D341Med (cell line): ENCODE measurements around the gene BANP.
"Not testable (repeated sequence)": the region's sequence is repeated elsewhere in the genome, so short reads cannot be mapped to it uniquely, and the experiment has no call there.

ENCODE experiments used
- DNase-seq: peaks from one replicate; pipeline ENCODE4 v3.0.0; 2012; ENCODE audit warnings: low spot score

BANP gene

DNA sequence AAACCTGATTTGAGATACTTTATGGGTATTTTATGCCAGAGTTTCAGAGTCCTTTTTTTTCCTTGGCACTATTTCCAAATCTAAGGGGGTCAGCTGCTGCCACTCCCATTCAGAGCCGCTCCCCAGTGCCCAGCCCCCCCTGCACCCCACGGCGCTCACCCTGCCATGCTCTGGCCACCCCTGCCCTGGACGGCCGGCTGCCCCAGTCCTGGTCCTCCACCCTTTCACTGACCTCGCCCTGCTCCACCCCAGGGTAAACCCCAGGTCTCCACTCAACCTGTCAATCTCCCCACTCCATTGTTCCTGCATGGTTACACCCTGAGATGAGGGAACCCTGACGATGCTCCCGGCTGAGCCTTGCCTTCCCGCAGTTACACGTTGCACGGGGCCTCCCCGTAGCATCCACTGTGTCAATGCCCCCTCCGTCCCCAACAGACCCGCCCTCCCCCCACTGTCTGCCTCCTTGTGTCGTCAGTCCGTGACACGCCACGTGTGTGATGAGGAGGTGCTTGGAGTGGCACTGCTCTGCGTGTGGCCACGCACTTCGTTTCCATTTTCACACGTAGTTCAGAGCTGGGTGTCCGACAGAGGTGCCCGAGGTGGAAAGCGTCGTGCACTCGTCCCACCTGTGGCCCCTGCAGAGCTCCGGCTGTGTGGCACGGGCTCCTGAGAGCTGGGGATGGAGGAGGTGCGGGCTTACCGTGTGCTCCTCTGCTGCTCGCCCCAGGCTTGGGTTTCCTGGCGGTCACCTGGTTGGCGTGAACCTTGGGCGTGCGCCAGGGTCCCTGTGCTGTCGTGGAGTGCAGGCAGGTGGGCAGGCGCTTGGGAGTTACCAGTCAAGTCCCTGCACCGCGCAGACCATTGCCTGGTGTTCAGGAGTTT is 116.5 kb downstream of the BANP start:
- no peak for DNase-seq

DNA sequence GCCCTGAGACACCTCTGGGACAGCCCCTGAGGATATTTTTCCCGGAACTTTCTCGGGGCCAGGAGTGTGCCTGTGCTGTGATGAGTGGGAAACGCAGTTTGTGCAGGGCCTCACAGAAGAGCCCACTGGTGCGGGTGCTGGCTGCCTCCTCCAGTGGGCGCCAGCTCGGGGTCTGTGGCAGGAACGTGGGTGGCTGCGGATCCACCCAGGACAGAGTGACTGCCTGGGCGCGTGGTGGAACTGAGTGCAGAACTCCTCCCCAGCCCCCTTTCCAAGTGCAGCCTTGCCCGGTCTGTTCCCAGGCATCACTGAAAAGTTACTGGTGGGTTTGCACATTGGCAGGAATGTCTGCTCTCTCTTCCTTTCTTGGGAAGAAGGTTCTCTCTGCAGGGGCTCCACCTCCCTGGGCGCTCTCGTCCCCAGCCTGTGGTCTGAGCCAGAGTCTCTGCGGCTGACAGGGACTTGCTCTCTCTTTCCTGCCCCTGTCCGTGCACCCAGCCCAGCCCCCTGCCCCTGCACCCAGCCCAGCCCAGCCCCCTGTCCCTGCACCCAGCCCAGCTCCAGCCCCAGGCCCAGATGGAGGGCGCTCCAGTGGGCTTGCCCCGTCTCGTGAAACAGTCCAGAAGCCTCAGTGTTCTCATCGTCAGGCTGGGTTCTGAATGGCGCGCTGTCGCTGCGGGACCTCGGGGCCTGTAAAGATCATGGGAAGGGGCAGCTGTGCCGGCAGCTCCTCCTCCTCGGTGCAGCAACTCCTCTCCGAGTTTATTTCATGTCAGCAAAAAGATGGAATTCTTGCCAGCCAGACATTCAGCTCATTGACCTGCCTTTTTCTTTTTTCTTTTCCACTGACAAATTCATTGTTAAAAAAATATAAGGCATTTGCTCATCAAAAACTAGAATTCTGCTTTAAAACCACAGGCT is 117.5 kb downstream of the BANP start:
- DNase-seq: no peak

DNA sequence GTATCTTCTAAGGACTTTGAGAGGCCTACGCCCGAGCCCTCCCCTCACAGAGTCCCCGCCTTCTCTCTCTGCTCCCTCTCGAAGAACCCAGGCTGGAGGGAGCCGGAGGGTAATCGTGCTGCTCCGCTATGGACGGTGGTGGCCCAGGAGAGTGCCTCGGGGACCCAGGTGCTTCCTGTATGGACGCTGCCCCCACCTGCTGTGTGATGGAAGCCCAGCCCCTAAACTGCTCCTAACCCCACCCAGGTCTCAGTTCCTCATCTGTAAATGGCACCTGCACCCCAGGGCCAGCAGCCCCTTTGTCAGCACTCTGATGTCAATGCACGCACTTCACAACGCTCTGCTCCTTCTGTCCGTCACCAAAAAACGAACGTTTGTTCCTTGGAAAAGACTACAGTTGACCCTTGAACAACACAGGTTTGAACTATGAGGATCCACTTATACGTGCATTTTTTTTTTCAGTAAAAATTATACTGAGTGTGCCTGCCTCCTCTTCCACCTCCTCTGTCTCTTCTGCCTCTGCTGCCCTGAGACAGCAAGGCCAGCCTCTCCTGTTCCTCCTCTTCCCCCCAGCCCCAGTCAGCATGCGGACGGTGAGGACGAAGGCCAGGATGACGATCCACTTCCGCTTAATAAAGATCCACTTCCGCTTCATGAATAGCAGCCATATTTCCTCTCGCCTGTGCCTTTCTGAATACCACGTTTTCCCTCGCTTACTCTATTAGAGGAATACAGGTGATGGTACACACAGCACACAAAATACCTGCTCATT is 118.3 kb downstream of the BANP start:
- DNase-seq: no peak

- no peak for DNase-seq
Observed at GRCh38 chr16:88070341-88070740, 119.1 kb downstream of the BANP start.

DNA sequence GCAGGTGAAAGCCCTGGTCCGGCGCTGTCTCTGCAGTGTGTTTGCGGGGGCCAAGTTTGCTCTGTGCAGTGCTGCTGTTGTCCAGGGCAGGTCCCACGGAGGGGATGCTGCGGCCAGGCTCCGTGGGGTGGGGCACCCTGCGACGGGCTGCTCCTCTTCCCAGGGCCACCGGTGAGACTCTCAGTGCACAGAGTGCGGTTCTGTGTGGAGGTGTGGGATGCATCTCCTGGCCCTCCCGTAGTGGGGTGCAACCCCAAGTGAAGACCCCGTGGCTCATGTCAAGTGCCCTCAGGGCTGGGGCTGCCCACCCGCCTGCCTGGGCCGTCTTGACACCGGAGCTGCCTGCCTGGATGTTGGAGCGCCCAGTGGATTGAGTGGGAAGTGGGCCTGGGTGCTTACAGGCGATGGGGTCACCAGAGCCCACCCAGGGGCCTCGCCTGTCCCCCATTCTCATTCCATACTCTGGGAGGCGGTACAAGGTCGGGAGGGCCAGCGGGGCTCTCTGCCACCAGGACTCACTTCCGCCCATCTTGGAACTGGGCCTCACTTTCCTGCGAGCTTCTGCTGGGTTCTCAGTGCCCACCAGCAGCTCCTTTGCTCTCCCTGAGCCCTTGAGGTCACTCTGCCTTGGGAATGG is 119.9 kb downstream of the BANP start:
- no peak for DNase-seq

DNA sequence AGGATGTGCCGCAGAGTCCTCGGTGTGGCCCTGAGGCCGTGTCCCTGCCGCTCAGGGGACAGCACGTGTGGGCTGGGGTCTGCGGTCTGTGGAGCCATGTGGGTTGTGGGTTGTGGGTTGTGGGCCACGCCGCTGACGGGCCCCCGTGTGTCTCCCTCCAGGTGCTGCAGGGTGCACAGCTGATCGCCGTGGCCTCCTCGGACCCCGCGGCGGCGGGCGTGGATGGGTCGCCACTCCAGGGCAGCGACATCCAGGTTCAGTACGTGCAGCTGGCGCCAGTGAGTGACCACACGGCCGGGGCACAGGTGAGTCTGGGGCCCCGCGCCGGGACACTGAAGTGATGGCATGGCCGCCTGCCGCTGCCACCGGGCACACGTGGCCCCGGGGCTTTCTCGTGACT is 120.7 kb downstream of the BANP start:
- no peak for DNase-seq

DNA sequence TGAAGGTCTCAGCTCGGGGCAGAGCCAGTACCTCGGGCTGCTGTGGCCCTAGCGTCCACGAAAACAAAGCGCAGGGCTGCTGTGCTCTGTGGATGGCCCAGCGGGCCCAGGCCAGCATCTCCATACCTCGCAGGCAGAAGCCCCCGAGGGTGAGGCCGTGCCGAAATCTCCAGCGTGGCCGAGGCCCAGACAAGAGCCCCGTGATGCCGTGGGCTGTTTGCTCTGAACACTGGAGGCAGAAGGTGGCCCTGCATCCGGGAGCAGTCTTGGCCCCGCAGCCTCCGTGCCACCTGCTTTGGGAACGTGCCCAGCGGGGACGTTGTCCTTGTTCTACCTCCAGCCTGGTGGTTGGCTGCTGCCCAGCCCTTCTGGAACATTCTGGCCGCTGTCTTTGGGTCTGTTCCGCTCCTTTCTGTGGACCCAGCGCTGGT is 121.4 kb downstream of the BANP start:
- DNase-seq: no peak

GRCh38 chr16:88073201-88073721 is 122.0 kb downstream of the BANP start:
- DNase-seq: no peak

DNA sequence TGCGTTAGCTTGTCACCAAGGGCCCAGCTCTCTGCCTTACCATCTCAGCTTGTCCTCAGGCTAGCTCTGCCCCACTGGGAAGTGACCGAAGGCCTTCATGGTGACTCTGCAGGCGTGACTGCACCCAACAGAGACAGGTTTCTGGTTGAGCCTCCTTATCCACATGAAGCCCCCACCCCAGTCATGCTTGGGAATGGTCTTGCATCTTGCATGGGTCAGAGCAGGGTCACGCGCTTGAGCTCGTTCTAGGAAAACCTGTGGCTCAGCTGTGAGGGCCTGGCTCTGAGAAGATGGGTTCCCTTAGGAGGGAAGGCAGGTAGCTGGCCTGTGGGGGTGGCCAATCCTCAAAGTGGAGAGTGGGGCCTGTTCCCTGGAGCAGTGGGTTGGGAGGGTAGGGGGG is 122.8 kb downstream of the BANP start:
- DNase-seq: no peak

DNA sequence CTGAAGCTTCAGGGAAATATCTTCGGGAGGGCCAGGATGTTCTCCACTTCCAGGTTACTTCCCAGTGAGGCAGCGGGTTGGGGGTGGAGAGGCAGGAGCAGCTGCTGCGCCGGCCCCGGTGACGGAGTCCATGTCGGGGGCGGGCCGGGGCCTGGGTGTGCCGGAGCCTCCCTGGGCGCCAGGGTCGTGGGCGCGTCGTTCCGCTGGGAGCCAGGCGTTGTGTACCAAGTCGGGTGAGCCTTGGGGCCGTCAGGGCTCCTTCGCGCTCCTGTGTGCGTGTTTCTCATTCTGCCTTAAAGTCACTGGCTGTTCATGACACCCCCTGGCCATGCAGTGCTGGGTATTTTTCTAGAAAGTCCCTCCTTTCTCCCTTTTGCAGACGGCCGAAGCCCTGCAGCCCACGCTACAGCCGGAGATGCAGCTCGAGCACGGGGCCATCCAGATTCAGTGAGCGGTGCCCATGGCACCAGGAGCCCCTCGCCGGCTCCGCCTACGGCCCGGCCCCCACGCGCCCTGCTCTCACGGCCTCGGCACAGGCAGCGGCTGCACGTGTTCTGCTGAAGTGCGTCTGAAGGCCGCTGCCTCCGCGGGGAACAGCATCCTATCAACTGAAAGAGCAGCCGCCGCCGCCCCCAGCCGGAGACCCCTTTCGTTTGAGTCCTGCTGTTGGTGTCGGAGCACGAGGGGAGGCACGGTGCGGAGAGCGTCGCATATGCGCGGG is 125.1 kb downstream of the BANP start:
- no peak for DNase-seq

- DNase-seq: not testable (repeated sequence)
Observed at GRCh38 chr16:88076932-88077320, 125.7 kb downstream of the BANP start.

DNA sequence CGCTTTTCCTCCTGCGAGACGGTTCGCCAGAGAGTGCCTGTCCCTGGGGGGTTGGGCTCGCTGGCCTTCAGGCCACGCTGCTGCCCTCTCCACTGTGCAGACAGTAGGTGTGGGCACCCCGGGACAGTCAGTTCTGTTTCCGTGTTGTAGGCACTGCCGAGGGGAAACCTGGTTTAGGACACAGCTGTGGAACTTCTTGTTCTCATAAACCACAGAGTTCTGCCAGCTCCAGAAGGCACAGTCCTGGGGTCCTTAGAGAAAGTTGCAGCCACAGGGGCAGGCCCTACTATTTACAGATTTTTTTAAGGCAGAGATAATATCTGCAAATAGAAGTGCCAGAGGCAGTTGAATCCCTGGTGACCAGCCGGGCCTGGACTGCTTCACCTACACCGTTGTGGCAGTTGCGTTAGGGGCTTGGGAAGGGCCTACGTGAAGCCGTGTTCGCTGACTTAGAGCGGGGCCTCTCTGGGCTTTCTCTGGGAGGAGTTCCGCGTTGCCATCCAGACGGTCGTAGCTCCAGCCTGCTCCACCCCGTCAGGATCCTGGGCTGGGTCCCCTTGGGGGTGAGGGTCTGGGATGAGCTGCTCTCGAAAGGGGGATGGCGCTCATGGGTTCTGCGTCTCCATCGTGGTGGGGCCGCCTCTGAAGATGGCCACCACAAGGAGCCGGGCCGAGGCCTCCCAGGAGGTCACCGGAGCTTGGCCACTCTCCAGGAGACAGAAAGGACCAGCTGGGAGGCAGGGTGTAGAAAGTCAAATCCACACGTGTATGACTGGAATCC is 126.3 kb downstream of the BANP start:
- no peak for DNase-seq

DNA sequence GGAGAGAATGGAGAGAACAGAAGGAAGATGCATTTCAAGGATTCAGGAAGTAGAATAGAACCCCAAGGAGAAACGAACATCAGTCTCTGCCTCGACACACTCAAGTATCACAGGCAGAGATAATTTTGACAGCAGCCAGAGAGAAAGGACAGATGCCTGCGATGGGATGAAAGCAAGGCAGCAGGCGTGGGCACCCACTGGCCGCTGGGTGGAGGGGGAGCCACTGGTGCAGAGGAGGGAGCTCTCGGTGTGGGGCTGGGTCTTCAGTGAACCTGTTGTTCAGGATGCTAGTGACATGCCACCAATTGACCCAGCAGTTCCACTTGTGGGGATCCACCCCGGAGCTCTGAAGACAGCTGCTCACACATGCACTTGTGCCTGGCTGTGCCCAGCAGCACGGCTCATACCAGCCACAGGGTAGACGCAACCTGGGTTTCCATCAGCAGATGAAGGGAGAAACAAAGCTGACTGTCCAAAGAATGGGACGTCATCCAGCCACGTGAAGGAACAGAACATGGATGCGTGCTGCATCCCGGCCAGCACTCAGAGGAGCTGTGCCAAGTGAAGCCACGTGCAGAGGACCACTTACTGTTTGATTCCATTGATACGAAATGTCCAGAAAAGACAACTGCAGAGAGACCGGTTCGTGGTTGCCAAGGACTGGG is 127.0 kb downstream of the BANP start:
- no peak for DNase-seq

- DNase-seq: no peak
Observed at GRCh38 chr16:88083582-88083981, 132.3 kb downstream of the BANP start.

DNA sequence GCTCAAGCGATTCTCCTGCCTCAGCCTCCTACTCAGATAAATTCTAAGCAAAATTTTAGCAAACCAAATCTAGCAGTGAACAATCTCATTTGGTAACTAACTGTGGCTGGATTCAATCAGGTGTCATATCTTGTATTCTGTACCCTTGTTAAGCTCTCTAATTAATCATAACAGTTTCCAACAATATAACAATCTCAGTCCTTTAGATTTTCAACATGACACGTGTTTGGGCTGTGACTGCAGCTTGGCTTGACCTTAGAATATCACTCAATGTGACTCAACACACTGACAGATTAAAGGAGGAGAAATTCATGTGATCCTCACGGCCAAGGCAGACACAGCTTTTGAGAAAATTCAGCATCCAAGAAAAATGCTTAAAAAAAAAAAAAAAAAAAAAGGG is 133.6 kb downstream of the BANP start:
- DNase-seq: no peak

DNA sequence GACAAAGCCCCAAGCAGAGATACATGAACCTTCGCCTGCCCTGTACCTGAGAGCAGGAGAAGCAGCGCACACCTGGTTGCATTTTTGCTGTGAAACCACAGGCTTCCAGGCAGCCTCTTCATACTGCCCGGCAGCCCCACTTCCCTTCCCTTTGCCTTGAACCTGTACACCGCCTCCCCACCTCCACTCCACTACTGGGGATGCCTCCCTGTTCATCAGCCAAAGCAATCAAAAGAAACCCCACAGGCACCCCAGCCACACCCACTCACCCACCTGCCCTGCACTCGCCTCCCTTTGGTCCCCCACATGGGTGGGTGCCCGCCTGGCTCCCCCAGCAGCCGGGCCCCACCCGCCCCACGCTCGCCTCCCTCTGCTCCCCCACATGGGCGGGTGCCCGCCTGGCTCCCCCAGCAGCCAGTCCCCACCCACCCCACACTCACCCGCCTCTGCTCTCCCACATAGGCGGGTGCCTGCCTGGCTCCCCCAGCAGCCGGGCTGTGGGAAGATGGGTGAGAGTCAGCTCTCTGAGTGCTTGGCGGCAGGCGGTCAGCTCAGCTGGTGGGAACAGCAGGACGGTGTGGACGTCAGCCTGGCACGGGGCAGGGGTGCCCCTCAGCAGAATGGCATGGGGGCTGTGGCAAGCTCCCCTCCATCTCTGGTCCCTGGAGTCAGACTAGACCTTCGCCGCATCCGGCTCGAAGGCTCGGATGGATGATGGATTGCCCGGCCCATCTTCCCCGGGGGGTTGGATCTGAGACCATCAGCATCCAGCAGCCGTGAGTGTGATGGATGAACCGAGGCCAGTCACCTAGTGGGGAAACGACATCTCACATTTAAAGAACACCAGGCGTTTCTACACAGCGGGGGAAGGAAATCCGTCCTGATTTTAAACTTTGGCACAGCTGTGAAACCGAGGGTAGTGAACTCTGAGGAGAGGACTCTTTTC is 135.6 kb downstream of the BANP start:
- DNase-seq: no peak

- no peak for DNase-seq
Observed at GRCh38 chr16:88087517-88087877, 136.3 kb downstream of the BANP start.

- no peak for DNase-seq
Observed at GRCh38 chr16:88088161-88088581, 136.9 kb downstream of the BANP start.
